HEK293 (cell line): Measurements from ENCODE around the gene SP7.

Experiments
- CTCF ChIA-PET: fragments of 350-600 bp; formaldehyde crosslinking; extraction: SDS; loops from one replicate; lab custom pipeline; 2021; ENCODE audit warnings: antibody characterized with exemption; lab: Yijun Ruan, JAX
- POLR2A ChIA-PET: fragments of 300-600 bp; formaldehyde crosslinking; extraction: SDS; loops from one replicate; lab custom pipeline; 2020; ENCODE audit warnings: antibody characterized with exemption, inconsistent platforms; lab: Yijun Ruan, JAX
- H3K27ac ChIP-seq: fragments of 200-500 bp; sonication (Bioruptor generic); 2 replicates; pipeline ENCODE4 v1.5.1; 2014; ENCODE audit warnings: low read depth, low read length, control low read depth, inconsistent platforms; ENCODE audit errors: extremely low read depth
- H3K36me3 ChIP-seq, 2 experiments: fragments of 200-500 bp in 1 of 2; sonication (Bioruptor generic) in 1 of 2; 1 replicate in 1 of 2; 2 replicates in 1 of 2; pipeline ENCODE4 v1.5.1; 2014 to 2017; ENCODE audit warnings: inconsistent platforms in 2 of 2, low read length in 2 of 2; ENCODE audit not compliant: control insufficient read depth in 2 of 2, insufficient read depth in 1 of 2
- H3K4me1 ChIP-seq: fragments of 200-500 bp; sonication (Bioruptor generic); 2 replicates; pipeline ENCODE4 v1.5.1; 2014; ENCODE audit warnings: mild to moderate bottlenecking, low read length, inconsistent platforms; ENCODE audit not compliant: control insufficient read depth, insufficient read depth
- H3K4me3 ChIP-seq: 2 replicates; pipeline ENCODE4 v1.5.1; 2011; ENCODE audit warnings: low read depth, mild to moderate bottlenecking, control low read depth, low read length, moderate library complexity
- H3K9me3 ChIP-seq: fragments of 200-500 bp; sonication (Bioruptor generic); 2 replicates; pipeline ENCODE4 v1.5.1; 2014; ENCODE audit warnings: low read depth, low read length, inconsistent platforms; ENCODE audit not compliant: control insufficient read depth, insufficient read depth
- GLI2 ChIP-seq: fragments of 450-650 bp; formaldehyde crosslinking; IDR thresholded peaks from 2 replicates; pipeline ENCODE4; 2017; ENCODE audit warnings: missing biosample characterization, missing genetic modification characterization, low read depth, borderline replicate concordance
- GLIS2 ChIP-seq: fragments of 450-650 bp; formaldehyde crosslinking; IDR thresholded peaks from 2 replicates; pipeline ENCODE4 v1.5.1; 2016; ENCODE audit warnings: missing biosample characterization, missing genetic modification characterization
- WT1 ChIP-seq: fragments of 450-650 bp; formaldehyde crosslinking; IDR thresholded peaks from 2 replicates; pipeline ENCODE4 v1.5.1; 2016; ENCODE audit warnings: missing biosample characterization, missing genetic modification characterization
- ZFP37 ChIP-seq: fragments of 450-650 bp; formaldehyde crosslinking; IDR thresholded peaks from 2 replicates; pipeline ENCODE4 v1.5.1; 2016; ENCODE audit warnings: missing biosample characterization, missing genetic modification characterization
- ZNF10 ChIP-seq: fragments of 450-650 bp; formaldehyde crosslinking; IDR thresholded peaks from 2 replicates; pipeline ENCODE4 v1.5.1; 2017; ENCODE audit warnings: missing biosample characterization, missing genetic modification characterization
- ZNF112 ChIP-seq: fragments of 450-650 bp; formaldehyde crosslinking; IDR thresholded peaks from 2 replicates; pipeline ENCODE4 v1.5.0; 2017; ENCODE audit warnings: missing biosample characterization, missing genetic modification characterization
- ZNF133 ChIP-seq: fragments of 450-650 bp; formaldehyde crosslinking; IDR thresholded peaks from 2 replicates; pipeline ENCODE4 v1.5.1; 2016; ENCODE audit warnings: missing biosample characterization, missing genetic modification characterization
- ZNF155 ChIP-seq: fragments of 450-650 bp; formaldehyde crosslinking; IDR thresholded peaks from 2 replicates; pipeline ENCODE4 v1.5.1; 2016; ENCODE audit warnings: missing biosample characterization, missing genetic modification characterization
- ZNF175 ChIP-seq: fragments of 450-650 bp; formaldehyde crosslinking; IDR thresholded peaks from 2 replicates; pipeline ENCODE4 v1.5.1; 2016; ENCODE audit warnings: missing biosample characterization, missing genetic modification characterization
- ZNF223 ChIP-seq: fragments of 450-650 bp; formaldehyde crosslinking; IDR thresholded peaks from 2 replicates; pipeline ENCODE4 v1.5.1; 2016; ENCODE audit warnings: missing biosample characterization, missing genetic modification characterization
- ZNF324 ChIP-seq: fragments of 450-650 bp; formaldehyde crosslinking; IDR thresholded peaks from 2 replicates; pipeline ENCODE4 v1.5.1; 2016; ENCODE audit warnings: missing biosample characterization, missing genetic modification characterization
- ZNF366 ChIP-seq: fragments of 450-650 bp; formaldehyde crosslinking; conservative IDR thresholded peaks from 2 replicates; pipeline ENCODE4 v1.5.1; 2016; ENCODE audit warnings: missing biosample characterization, missing genetic modification characterization
- ZNF416 ChIP-seq: fragments of 450-650 bp; formaldehyde crosslinking; IDR thresholded peaks from 2 replicates; pipeline ENCODE4 v1.5.1; 2016; ENCODE audit warnings: missing biosample characterization, missing genetic modification characterization
- ZNF473 ChIP-seq: fragments of 450-650 bp; formaldehyde crosslinking; IDR thresholded peaks from 2 replicates; pipeline ENCODE4 v1.5.1; 2017; ENCODE audit warnings: missing biosample characterization, missing genetic modification characterization
- ZNF555 ChIP-seq: fragments of 450-650 bp; formaldehyde crosslinking; conservative IDR thresholded peaks from 2 replicates; pipeline ENCODE4 v1.5.1; 2017; ENCODE audit warnings: missing biosample characterization, mild to moderate bottlenecking, missing genetic modification characterization, inconsistent platforms
- ZNF626 ChIP-seq: fragments of 450-650 bp; sonication (Bioruptor Pico); formaldehyde crosslinking; IDR thresholded peaks from 2 replicates; pipeline ENCODE4 v1.5.1; 2018; ENCODE audit warnings: missing biosample characterization, missing genetic modification characterization, inconsistent platforms
- ZNF785 ChIP-seq: fragments of 450-650 bp; formaldehyde crosslinking; IDR thresholded peaks from 2 replicates; pipeline ENCODE4 v1.5.1; 2016; ENCODE audit warnings: missing biosample characterization, missing genetic modification characterization
- TF ChIP-seq, protein P1 (sequence below): fragments of 450-650 bp; formaldehyde crosslinking; IDR thresholded peaks from 2 replicates; pipeline ENCODE4; 2016; ENCODE audit warnings: missing biosample characterization, missing genetic modification characterization
- TF ChIP-seq, protein P2 (sequence below): fragments of 450-650 bp; formaldehyde crosslinking; IDR thresholded peaks from 2 replicates; pipeline ENCODE4 v1.5.1; 2016; ENCODE audit warnings: missing biosample characterization, missing genetic modification characterization, low read depth
- TF ChIP-seq, protein P3 (sequence below): fragments of 450-650 bp; formaldehyde crosslinking; IDR thresholded peaks from 2 replicates; pipeline ENCODE4 v1.5.1; 2016; ENCODE audit warnings: missing biosample characterization, missing genetic modification characterization
- TF ChIP-seq, protein P4 (sequence below): fragments of 450-650 bp; formaldehyde crosslinking; optimal IDR thresholded peaks from 2 replicates; pipeline ENCODE3; 2016; ENCODE audit warnings: missing biosample characterization, mild to moderate bottlenecking, missing genetic modification characterization
- TF ChIP-seq, protein P5 (sequence below): fragments of 450-650 bp; formaldehyde crosslinking; IDR thresholded peaks from 2 replicates; pipeline ENCODE4 v1.5.1; 2016; ENCODE audit warnings: missing biosample characterization, missing genetic modification characterization
- TF ChIP-seq, protein P6 (sequence below): fragments of 450-650 bp; formaldehyde crosslinking; IDR thresholded peaks from 2 replicates; pipeline ENCODE4 v1.5.1; 2016; ENCODE audit warnings: missing biosample characterization, missing genetic modification characterization

The SP7 gene

DNA sequence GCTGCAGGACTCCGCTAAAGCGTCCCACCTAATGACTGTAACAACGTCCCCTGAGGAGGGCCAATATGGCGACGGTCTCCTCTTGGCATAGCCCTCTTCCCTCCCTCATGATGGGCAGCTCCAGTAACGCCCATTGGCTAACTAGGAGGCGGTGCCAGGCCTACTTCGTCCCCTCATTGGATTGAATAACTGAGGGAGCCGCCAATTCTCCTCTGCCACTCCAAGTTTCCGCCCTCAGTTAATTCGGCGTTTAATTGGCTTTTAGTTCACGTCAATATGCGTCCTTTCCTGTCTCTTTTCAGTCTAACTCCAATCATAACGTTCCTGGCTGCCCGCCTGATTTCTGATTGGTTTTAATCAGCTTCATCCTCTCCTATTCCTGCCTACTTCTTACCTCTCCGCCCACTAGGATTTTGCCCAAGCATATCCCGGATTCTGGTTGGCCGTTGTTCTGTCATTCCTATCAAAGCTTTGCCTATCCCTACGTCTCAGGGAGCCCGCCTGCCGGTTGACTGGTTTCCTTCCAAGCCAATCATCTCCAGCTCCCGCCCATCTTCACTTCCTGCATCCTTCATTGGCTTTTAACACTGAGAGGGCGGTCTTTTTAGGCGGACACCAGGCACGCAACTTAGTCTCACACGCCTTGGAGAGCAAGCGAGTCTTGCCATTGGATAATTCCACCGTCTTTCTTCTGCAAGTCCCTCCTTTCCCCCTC is 43.4 kb upstream of the SP7 start (continued):
- TF ChIP-seq ZNF473 (tag by site-specific recombination) (no peak), ZNF175 (tag by site-specific recombination) (no peak)
- TF ChIP-seq, protein P1, sequence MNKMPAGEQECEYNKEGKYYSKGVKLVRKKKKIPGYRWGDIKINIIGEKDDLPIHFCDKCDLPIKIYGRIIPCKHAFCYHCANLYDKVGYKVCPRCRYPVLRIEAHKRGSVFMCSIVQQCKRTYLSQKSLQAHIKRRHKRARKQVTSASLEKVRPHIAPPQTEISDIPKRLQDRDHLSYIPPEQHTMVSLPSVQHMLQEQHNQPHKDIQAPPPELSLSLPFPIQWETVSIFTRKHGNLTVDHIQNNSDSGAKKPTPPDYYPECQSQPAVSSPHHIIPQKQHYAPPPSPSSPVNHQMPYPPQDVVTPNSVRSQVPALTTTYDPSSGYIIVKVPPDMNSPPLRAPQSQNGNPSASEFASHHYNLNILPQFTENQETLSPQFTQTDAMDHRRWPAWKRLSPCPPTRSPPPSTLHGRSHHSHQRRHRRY, result no peak

DNA sequence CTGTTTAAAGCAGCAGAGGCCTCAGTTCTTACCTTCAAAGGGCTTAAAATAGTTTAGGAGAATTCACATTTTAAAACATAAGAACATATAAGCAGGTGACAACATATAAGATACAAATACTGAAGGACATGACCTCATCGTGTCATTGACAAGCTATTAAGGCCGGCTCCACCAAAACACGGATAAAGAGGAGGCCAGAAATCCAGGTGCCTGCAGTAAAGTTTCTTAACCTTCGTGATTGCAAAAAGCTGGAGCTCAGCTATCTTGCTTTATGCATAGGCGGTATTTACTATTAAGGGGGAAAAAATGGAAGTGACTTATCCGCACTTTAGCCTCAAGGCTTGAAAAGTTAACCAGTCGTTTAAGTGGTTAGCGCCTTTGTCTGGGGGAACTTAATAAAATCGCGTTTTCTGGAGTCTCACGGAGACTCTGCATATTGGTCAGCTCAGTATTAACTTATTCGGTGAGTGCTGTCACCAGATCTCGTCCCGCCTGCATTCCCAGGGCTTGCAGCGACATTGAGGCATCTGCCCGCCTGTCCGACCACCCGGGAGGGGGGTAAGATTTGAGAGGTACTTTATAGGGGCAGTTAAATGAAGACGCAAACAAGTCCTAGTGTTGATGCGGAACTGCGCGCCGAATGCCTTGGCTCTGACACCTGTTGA is 42.7 kb upstream of the SP7 start:
- Histone ChIP-seq H3K4me1 (peaks cover 17% of the 10 kb centered on the region), H3K4me3 (peak overlapping the region; percentile 43), H3K27ac (peak overlapping the region; percentile 95), H3K9me3 (no peaks in the 10 kb centered on the region), H3K36me3 (peaks cover 17 to 27% of the 10 kb centered on the region in 2 experiments)
- CTCF ChIA-PET, result interaction anchor here (0.5 to 8.0 kb wide), 8 partner anchors 21 to 377 kb away, joined by 3 to 114 read pairs (median 3); partner anchors contain the start of gene AAAS
- POLR2A ChIA-PET, result interaction anchor here (0.6 to 2.3 kb wide), 17 partner anchors 9 to 199 kb away, joined by 3 to 20 read pairs (median 7); partner anchors contain the start of genes AAAS, CSAD, MAP3K12 and PFDN5
- TF ChIP-seq, protein P2, sequence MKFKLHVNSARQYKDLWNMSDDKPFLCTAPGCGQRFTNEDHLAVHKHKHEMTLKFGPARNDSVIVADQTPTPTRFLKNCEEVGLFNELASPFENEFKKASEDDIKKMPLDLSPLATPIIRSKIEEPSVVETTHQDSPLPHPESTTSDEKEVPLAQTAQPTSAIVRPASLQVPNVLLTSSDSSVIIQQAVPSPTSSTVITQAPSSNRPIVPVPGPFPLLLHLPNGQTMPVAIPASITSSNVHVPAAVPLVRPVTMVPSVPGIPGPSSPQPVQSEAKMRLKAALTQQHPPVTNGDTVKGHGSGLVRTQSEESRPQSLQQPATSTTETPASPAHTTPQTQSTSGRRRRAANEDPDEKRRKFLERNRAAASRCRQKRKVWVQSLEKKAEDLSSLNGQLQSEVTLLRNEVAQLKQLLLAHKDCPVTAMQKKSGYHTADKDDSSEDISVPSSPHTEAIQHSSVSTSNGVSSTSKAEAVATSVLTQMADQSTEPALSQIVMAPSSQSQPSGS (tag by site-specific recombination), result peak; percentile 87
- TF ChIP-seq ZNF112 (tag by site-specific recombination) (no peak), ZNF223 (tag by site-specific recombination) (no peak), ZNF416 (tag by site-specific recombination) (no peak), ZFP37 (peak; percentile 82), GLIS2 (tag by site-specific recombination) (peak; percentile 53; the same call in 1 of the 2 replicates), ZNF155 (tag by site-specific recombination) (no peak), ZNF785 (tag by site-specific recombination) (no peak), GLI2 (no peak), ZNF626 (no peak), WT1 (tag by site-specific recombination) (peak; percentile 50), ZNF555 (tag by site-specific recombination) (no peak), ZNF324 (peak; percentile 25), ZNF10 (0 out of 2 replicates have a peak, but pooled peaks have one; percentile 54), ZNF133 (tag by site-specific recombination) (no peak), ZNF366 (tag by site-specific recombination) (no peak)
- TF ChIP-seq, protein P3, sequence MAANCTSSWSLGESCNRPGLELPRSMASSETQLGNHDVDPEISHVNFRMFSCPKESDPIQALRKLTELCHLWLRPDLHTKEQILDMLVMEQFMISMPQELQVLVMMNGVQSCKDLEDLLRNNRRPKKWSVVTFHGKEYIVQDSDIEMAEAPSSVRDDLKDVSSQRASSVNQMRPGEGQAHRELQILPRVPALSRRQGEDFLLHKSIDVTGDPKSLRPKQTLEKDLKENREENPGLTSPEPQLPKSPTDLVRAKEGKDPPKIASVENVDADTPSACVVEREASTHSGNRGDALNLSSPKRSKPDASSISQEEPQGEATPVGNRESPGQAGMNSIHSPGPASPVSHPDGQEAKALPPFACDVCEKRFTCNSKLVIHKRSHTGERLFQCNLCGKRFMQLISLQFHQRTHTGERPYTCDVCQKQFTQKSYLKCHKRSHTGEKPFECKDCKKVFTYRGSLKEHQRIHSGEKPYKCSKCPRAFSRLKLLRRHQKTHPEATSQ (tag by site-specific recombination), result no peak
- TF ChIP-seq, protein P4, sequence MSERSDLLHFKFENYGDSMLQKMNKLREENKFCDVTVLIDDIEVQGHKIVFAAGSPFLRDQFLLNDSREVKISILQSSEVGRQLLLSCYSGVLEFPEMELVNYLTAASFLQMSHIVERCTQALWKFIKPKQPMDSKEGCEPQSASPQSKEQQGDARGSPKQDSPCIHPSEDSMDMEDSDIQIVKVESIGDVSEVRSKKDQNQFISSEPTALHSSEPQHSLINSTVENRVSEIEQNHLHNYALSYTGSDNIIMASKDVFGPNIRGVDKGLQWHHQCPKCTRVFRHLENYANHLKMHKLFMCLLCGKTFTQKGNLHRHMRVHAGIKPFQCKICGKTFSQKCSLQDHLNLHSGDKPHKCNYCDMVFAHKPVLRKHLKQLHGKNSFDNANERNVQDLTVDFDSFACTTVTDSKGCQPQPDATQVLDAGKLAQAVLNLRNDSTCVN (tag by site-specific recombination), result peak; percentile 2
- TF ChIP-seq, protein P5, sequence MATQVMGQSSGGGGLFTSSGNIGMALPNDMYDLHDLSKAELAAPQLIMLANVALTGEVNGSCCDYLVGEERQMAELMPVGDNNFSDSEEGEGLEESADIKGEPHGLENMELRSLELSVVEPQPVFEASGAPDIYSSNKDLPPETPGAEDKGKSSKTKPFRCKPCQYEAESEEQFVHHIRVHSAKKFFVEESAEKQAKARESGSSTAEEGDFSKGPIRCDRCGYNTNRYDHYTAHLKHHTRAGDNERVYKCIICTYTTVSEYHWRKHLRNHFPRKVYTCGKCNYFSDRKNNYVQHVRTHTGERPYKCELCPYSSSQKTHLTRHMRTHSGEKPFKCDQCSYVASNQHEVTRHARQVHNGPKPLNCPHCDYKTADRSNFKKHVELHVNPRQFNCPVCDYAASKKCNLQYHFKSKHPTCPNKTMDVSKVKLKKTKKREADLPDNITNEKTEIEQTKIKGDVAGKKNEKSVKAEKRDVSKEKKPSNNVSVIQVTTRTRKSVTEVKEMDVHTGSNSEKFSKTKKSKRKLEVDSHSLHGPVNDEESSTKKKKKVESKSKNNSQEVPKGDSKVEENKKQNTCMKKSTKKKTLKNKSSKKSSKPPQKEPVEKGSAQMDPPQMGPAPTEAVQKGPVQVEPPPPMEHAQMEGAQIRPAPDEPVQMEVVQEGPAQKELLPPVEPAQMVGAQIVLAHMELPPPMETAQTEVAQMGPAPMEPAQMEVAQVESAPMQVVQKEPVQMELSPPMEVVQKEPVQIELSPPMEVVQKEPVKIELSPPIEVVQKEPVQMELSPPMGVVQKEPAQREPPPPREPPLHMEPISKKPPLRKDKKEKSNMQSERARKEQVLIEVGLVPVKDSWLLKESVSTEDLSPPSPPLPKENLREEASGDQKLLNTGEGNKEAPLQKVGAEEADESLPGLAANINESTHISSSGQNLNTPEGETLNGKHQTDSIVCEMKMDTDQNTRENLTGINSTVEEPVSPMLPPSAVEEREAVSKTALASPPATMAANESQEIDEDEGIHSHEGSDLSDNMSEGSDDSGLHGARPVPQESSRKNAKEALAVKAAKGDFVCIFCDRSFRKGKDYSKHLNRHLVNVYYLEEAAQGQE (tag by site-specific recombination), result peak; percentile 32; the same call in 1 of the 2 replicates
- TF ChIP-seq, protein P6, sequence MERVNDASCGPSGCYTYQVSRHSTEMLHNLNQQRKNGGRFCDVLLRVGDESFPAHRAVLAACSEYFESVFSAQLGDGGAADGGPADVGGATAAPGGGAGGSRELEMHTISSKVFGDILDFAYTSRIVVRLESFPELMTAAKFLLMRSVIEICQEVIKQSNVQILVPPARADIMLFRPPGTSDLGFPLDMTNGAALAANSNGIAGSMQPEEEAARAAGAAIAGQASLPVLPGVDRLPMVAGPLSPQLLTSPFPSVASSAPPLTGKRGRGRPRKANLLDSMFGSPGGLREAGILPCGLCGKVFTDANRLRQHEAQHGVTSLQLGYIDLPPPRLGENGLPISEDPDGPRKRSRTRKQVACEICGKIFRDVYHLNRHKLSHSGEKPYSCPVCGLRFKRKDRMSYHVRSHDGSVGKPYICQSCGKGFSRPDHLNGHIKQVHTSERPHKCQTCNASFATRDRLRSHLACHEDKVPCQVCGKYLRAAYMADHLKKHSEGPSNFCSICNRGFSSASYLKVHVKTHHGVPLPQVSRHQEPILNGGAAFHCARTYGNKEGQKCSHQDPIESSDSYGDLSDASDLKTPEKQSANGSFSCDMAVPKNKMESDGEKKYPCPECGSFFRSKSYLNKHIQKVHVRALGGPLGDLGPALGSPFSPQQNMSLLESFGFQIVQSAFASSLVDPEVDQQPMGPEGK (tag by site-specific recombination), result peak; percentile 45
